Esophagus muscularis mucosa (tissue), 4 donors: ENCODE results near the gene PPP4R1.

Experiments used
- EP300 ChIP-seq: sonication (generic); formaldehyde crosslinking; IDR thresholded peaks from one replicate; pipeline ENCODE4 v1.6.1; 2017; ENCODE audit warnings: antibody characterized with exemption
- POLR2A ChIP-seq: fragments of 450-650 bp; IDR thresholded peaks from one replicate; pipeline ENCODE4 v1.6.1; 2017; ENCODE audit warnings: antibody characterized with exemption, moderate library complexity, mild to moderate bottlenecking, low read depth
- POLR2AphosphoS5 ChIP-seq, 2 donors: sonication (generic); formaldehyde crosslinking; IDR thresholded peaks; one replicate each; pipeline ENCODE4 v1.6.1; 2017; ENCODE audit warnings: antibody characterized with exemption in 2 of 2
- TF ChIP-seq, protein P1 (sequence below), 3 experiments: fragments of 200-600 bp in 2 of 3; fragments of 450-650 bp in 1 of 3; sonication (generic) in 2 of 3; IDR thresholded peaks; one replicate each; pipeline ENCODE4 v1.5.1; 2017 to 2019; ENCODE audit warnings: antibody characterized with exemption in 3 of 3, mild to moderate bottlenecking in 2 of 3, moderate library complexity in 1 of 3

DNA sequence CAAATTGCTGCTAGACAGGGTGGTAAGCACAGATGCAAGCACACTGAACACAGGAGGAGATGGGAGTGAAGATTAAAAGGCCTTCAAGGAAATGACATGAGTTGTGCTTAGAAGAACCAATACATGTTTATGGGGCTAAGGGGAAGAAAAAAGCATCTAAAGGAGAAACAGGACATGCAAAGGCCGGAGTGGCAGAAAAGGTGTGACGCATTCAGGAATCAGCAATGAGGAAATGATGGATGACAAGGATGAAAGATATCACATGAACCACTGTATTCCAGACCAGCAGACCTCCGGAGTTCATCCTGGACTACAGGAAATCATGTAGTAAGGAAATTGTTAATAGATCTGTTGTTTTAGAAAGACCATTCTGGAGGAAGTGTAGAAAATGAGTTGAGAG, 42.8 kb downstream of the PPP4R1 start:
- TF ChIP-seq EP300 (no peak), POLR2A (no peak), POLR2AphosphoS5 (IDR thresholded peaks at IDR 0.05) (no peak)
- TF ChIP-seq, protein P1, sequence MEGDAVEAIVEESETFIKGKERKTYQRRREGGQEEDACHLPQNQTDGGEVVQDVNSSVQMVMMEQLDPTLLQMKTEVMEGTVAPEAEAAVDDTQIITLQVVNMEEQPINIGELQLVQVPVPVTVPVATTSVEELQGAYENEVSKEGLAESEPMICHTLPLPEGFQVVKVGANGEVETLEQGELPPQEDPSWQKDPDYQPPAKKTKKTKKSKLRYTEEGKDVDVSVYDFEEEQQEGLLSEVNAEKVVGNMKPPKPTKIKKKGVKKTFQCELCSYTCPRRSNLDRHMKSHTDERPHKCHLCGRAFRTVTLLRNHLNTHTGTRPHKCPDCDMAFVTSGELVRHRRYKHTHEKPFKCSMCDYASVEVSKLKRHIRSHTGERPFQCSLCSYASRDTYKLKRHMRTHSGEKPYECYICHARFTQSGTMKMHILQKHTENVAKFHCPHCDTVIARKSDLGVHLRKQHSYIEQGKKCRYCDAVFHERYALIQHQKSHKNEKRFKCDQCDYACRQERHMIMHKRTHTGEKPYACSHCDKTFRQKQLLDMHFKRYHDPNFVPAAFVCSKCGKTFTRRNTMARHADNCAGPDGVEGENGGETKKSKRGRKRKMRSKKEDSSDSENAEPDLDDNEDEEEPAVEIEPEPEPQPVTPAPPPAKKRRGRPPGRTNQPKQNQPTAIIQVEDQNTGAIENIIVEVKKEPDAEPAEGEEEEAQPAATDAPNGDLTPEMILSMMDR (IDR thresholded peaks at IDR 0.05): no peak
